GM12878 (cell line): ENCODE measurements around the gene TUBGCP2. TPM values are rescaled to one million over a fixed set of nuclear protein-coding genes. Genes with fewer than 3 reads are reported as not detected.

Experiments used
- ATAC-seq: fragments of 200-7000 bp; cut with Tn5 transposase; 3 replicates; pipeline ENCODE4 v1.9.1; 2020; ENCODE audit warnings: mild to moderate bottlenecking, moderate library complexity
- BruUV-seq: library from RNA; stranded (reverse); fragments of 400-500 nt; replicated peaks from 2 replicates; lab custom pipeline; 2021; lab: Mats Ljungman, UMichigan
- CTCF ChIA-PET: fragments of 300-600 bp; sonication (Branson Sonifier 250); formaldehyde crosslinking; extraction: SDS; loops from one replicate; lab custom pipeline; 2021; ENCODE audit warnings: inconsistent platforms; lab: Yijun Ruan, JAX
- POLR2A ChIA-PET: fragments of 350-600 bp; formaldehyde crosslinking; extraction: SDS; loops from one replicate; lab custom pipeline; 2021; ENCODE audit warnings: inconsistent platforms; lab: Charles Lee
- RAD21 ChIA-PET: fragments of 300-600 bp; sonication (Branson Sonifier 250); formaldehyde crosslinking; loops from one replicate; lab custom pipeline; 2023; ENCODE audit warnings: antibody characterized with exemption; ENCODE audit not compliant: unreplicated experiment; lab: Charles Lee
- SMC1A ChIA-PET: fragments of 300-600 bp; sonication (Branson Sonifier 250); formaldehyde crosslinking; loops from one replicate; lab custom pipeline; 2023; ENCODE audit not compliant: unreplicated experiment, uncharacterized antibody; lab: Charles Lee
- DNase-seq: peaks from one replicate; pipeline ENCODE4 v3.0.0-alpha.2; 2011; ENCODE audit warnings: low read depth, low spot score
- FAIRE-seq: peaks from 3 replicates; lab custom pipeline; 2011; peaks lifted over from hg19 to GRCh38; lab: Jason Lieb, UNC
- H2AFZ ChIP-seq: 2 replicates; pipeline ENCODE4 v1.6.0; 2011; ENCODE audit warnings: low read depth, low read length, control low read depth; ENCODE audit not compliant: control insufficient read depth
- H3K27ac ChIP-seq: 2 replicates; pipeline ENCODE4 v1.5.1; 2011; ENCODE audit warnings: control low read depth; ENCODE audit not compliant: control insufficient read depth, insufficient read depth
- H3K27me3 ChIP-seq, 2 experiments: replicated peaks in 1 of 2; 2 replicates each; pipeline versions ENCODE4 v1.6.0 to v1.6.1; 2011; ENCODE audit warnings: low read length in 1 of 2; ENCODE audit not compliant: control insufficient read depth in 2 of 2, insufficient read depth in 2 of 2
- H3K36me3 ChIP-seq, 2 experiments: 2 replicates each; pipeline ENCODE4 v1.5.1; 2011; ENCODE audit warnings: low read length in 1 of 2; ENCODE audit not compliant: control insufficient read depth in 2 of 2, insufficient read depth in 2 of 2
- H3K4me1 ChIP-seq: 2 replicates; pipeline ENCODE4 v1.6.1; 2011; ENCODE audit warnings: mild to moderate bottlenecking, low read length, moderate library complexity, mixed read lengths; ENCODE audit not compliant: control insufficient read depth, insufficient read depth
- H3K4me2 ChIP-seq: 2 replicates; pipeline ENCODE4 v1.6.0; 2011; ENCODE audit warnings: control low read depth; ENCODE audit not compliant: control insufficient read depth, insufficient read depth
- H3K4me3 ChIP-seq: fragments of 200-600 bp; sonication (generic); 2 replicates; pipeline ENCODE4 v1.5.1; 2016
- H3K79me2 ChIP-seq: 2 replicates; pipeline ENCODE4 v1.6.0; 2011; ENCODE audit warnings: low read length; ENCODE audit not compliant: control insufficient read depth, insufficient read depth
- H3K9ac ChIP-seq: 2 replicates; pipeline ENCODE4 v1.8.0; 2011; ENCODE audit warnings: low read length, control low read depth, mixed read lengths; ENCODE audit not compliant: control insufficient read depth, insufficient read depth
- H3K9me3 ChIP-seq: replicated peaks from 3 replicates; pipeline ENCODE4 v1.5.1; 2011; ENCODE audit warnings: mild to moderate bottlenecking, low read length; ENCODE audit not compliant: control insufficient read depth, insufficient read depth
- H4K20me1 ChIP-seq: 2 replicates; pipeline ENCODE4 v1.6.0; 2011; ENCODE audit not compliant: control insufficient read depth, insufficient read depth
- BCLAF1 ChIP-seq: fragments of 450-650 bp; IDR thresholded peaks from 2 replicates; pipeline ENCODE4 v1.6.1; 2017; ENCODE audit warnings: antibody characterized with exemption, mild to moderate bottlenecking, moderate library complexity
- BHLHE40 ChIP-seq, 2 experiments: fragments of 450-650 bp in 1 of 2; IDR thresholded peaks; 2 replicates each; pipeline ENCODE4 v1.6.1; 2011 to 2017; ENCODE audit warnings: low read depth in 2 of 2, borderline replicate concordance in 1 of 2, improper control_type of control experiment in 1 of 2, low read length in 1 of 2, mild to moderate bottlenecking in 1 of 2
- CEBPZ ChIP-seq: fragments of 150-350 bp; IDR thresholded peaks from 2 replicates; pipeline ENCODE4 v1.6.1; 2016; ENCODE audit warnings: low read depth, low read length
- EED ChIP-seq: sonication (generic); IDR thresholded peaks from 2 replicates; pipeline ENCODE4 v1.6.1; 2016; ENCODE audit warnings: antibody characterized with exemption, low read depth
- EGR1 ChIP-seq, 2 experiments: IDR thresholded peaks; 1 replicate in 1 of 2; 2 replicates in 1 of 2; pipeline ENCODE4 v1.6.1; 2011 to 2012; ENCODE audit warnings: low read depth in 2 of 2, low read length in 2 of 2, borderline replicate concordance in 1 of 2, mild to moderate bottlenecking in 1 of 2, moderate library complexity in 1 of 2
- ELK1 ChIP-seq: IDR thresholded peaks from 2 replicates; pipeline ENCODE4 v1.6.1; 2012; ENCODE audit warnings: low read depth, low read length, improper control_type of control experiment
- HDAC6 ChIP-seq: fragments of 200-600 bp; sonication (generic); IDR thresholded peaks from one replicate; pipeline ENCODE4 v1.8.0; 2017; ENCODE audit warnings: antibody characterized with exemption; ENCODE audit not compliant: unreplicated experiment
- MYC ChIP-seq: IDR thresholded peaks from 2 replicates; pipeline ENCODE4 v1.6.1; 2011; ENCODE audit warnings: mild to moderate bottlenecking, low read length, moderate library complexity, inconsistent platforms; ENCODE audit not compliant: insufficient read depth, insufficient replicate concordance, insufficient read length, severe bottlenecking
- POLR2AphosphoS5 ChIP-seq: IDR thresholded peaks from 2 replicates; pipeline ENCODE4 v1.6.1; 2011; ENCODE audit warnings: mild to moderate bottlenecking, low read length, inconsistent platforms
- RUNX3 ChIP-seq: IDR thresholded peaks from 2 replicates; pipeline ENCODE4 v1.6.1; 2012; ENCODE audit warnings: low read length, inconsistent platforms
- SREBF2 ChIP-seq: IDR thresholded peaks from 2 replicates; pipeline ENCODE4 v1.6.1; 2012; ENCODE audit warnings: mild to moderate bottlenecking, low read length
- ZNF207 ChIP-seq: fragments of 450-650 bp; IDR thresholded peaks from 2 replicates; pipeline ENCODE4 v1.6.1; 2014; ENCODE audit warnings: antibody characterized with exemption, mild to moderate bottlenecking, borderline replicate concordance
- WGBS: methylation state at CpG from one replicate; pipeline ENCODE4 v1.1.6; 2016; ENCODE audit warnings: low lambda C conversion rate; ENCODE audit not compliant: insufficient replicate concordance, insufficient coverage; ENCODE audit errors: missing lambda C conversion rate; 5-methylcytosine and 5-hydroxymethylcytosine counted together
- in situ Hi-C: fragments of 300-500 bp; cut with MboI; formaldehyde crosslinking; loops from 9 replicates; pipeline ENCODE4 v1.14.3; 2018; ENCODE audit warnings: mixed read lengths
- intact Hi-C: fragments of 100-400 bp; cut with micrococcal nuclease; formaldehyde crosslinking; loops from one replicate; pipeline ENCODE4 v1.14.2; 2022; ENCODE audit not compliant: unreplicated experiment
- polyA plus RNA-seq, 11 experiments: library from polyadenylated mRNA; depleted of rRNA in 4 of 11; unstranded in 6 of 11; stranded (reverse) in 5 of 11; fragments of >200 nt; fragmentation: Nextera tagmentation in 4 of 11; fragmentation: Illumina TruSeq in 1 of 11; extraction: Ambion mirVana in 4 of 11; extraction: Trizol in 1 of 11; gene quantifications; 1 replicate in 1 of 11; 2 replicates in 10 of 11; pipeline versions ENCODE4 v1.2.1 to v1.2.3, GENCODE V29; 2011 to 2016; ENCODE audit warnings: inconsistent platforms in 2 of 11, missing spikeins in 2 of 11, low read depth in 1 of 11
- total RNA-seq, 4 experiments: library from RNA; depleted of rRNA in 3 of 4; stranded (reverse); fragments of >200 nt in 3 of 4; fragmentation: Illumina TruSeq in 1 of 4; extraction: Trizol in 1 of 4; gene quantifications; 2 replicates each; pipeline versions ENCODE4 v1.2.1 to v1.2.3, GENCODE V29; 2013 to 2021

TUBGCP2 gene
- total and polyA plus RNA-seq, 10 of the 15 experiments (the other 5 are each of a cell fraction or from before 2014, with no cell fraction given): 4.8 to 47.1 (median 34.7) TPM

- TF ChIP-seq EED: peak; percentile 93
- TF ChIP-seq, all 136 proteins: peak for 59
These were observed 33.7 kb downstream of the TUBGCP2 start (continued) for GRCh38 chr10:133274751-133275683.

- RAD21 ChIA-PET: interaction anchor here (2.4 kb wide), 1 partner anchor 13 kb away, joined by 9 read pairs; no protein-coding TSS in a partner anchor
- H3K79me2 ChIP-seq: peaks cover 23% of the 10 kb centered on the region
- CTCF ChIA-PET: interaction anchor here (1.6 to 3.2 kb wide), 3 partner anchors 10 to 117 kb away, joined by 4 to 15 read pairs (median 8); no protein-coding TSS in a partner anchor
- no peak overlapping the region for H2AFZ ChIP-seq
- FAIRE-seq (no peak), ATAC-seq (no peak), DNase-seq (no peak)
- H3K27ac ChIP-seq: no peak overlapping the region
- no TSS peak for BruUV-seq
- H3K9ac ChIP-seq: no peak overlapping the region
- no peaks in the 10 kb centered on the region for H3K27me3 ChIP-seq
- peaks cover 6 to 34% of the 10 kb centered on the region in 2 experiments for H3K36me3 ChIP-seq
- no peaks in the 10 kb centered on the region; the same call in 1 of the 2 replicates for H4K20me1 ChIP-seq
- peaks cover 29% of the 10 kb centered on the region for H3K4me1 ChIP-seq
- intact Hi-C loops (loop anchor here (2.0 kb wide), 1 partner anchor 35 kb away; the partner anchor contains the start of genes TUBGCP2 and ZNF511), in situ Hi-C loops (no loop called here)
- no peaks in the 10 kb centered on the region for H3K9me3 ChIP-seq
- SMC1A ChIA-PET: no interaction called here
- WGBS: 91% methylated on average over 17 of the region's 28 CpGs
- H3K4me2 ChIP-seq: peak overlapping the region; percentile 48
- no peak overlapping the region for H3K4me3 ChIP-seq
- POLR2A ChIA-PET: no interaction called here
- no peak for TF ChIP-seq BCLAF1
- TF ChIP-seq SREBF2: no peak
- TF ChIP-seq POLR2AphosphoS5: no peak
- TF ChIP-seq BHLHE40 (IDR thresholded peaks at IDR 0.05; ENCODE audit: borderline replicate concordance in 1 of 2, low read depth in 2 of 2, low read length in 1 of 2): no peak
- TF ChIP-seq HDAC6: no peak
- TF ChIP-seq ELK1: no peak
- TF ChIP-seq MYC: no peak
- no peak for TF ChIP-seq CEBPZ
- no peak for TF ChIP-seq RUNX3
- TF ChIP-seq ZNF207: no peak
- no peak for TF ChIP-seq EGR1 (IDR thresholded peaks at IDR 0.05; ENCODE audit: borderline replicate concordance in 1 of 2, low read depth in 2 of 2, low read length in 2 of 2)
These were observed 35.0 kb downstream of the TUBGCP2 start for GRCh38 chr10:133273534-133274143.
